Bronchial epithelial cell (primary cell): Measurements from ENCODE around the gene WDCP. TPM values are rescaled to one million over a fixed set of nuclear protein-coding genes. Genes with fewer than 3 reads are reported as not detected.

ENCODE experiments used
- DNase-seq: peaks from one replicate; pipeline ENCODE4 v3.0.0-alpha.2; 2010; ENCODE audit warnings: low read depth
- FAIRE-seq: peaks from 2 replicates; lab custom pipeline; 2011; peaks lifted over from hg19 to GRCh38; lab: Jason Lieb, UNC
- H3K27me3 ChIP-seq: 2 replicates; pipeline ENCODE4 v1.5.1; 2011; ENCODE audit warnings: low read length; ENCODE audit not compliant: control insufficient read depth, insufficient read depth
- H3K36me3 ChIP-seq: 2 replicates; pipeline ENCODE4 v1.5.1; 2011; ENCODE audit warnings: low read length; ENCODE audit not compliant: control insufficient read depth, insufficient read depth
- H3K4me3 ChIP-seq: 2 replicates; pipeline ENCODE4 v1.5.1; 2011; ENCODE audit warnings: mild to moderate bottlenecking, low read depth, low read length, control low read depth
- total RNA-seq: library from RNA; depleted of rRNA; stranded (reverse); fragments of >200 nt; gene quantifications from 2 replicates; pipeline ENCODE4 v1.2.1, GENCODE V29; 2014
- TF ChIP-seq, protein P1 (sequence below): IDR thresholded peaks from 2 replicates; pipeline ENCODE4 v1.5.1; 2011; ENCODE audit warnings: mild to moderate bottlenecking, moderate library complexity, low read length, control low read depth, inconsistent platforms; ENCODE audit not compliant: insufficient read depth, severe bottlenecking

The WDCP gene
- total RNA-seq, 1 donor from 2014 or later: 7.1 TPM

DNA sequence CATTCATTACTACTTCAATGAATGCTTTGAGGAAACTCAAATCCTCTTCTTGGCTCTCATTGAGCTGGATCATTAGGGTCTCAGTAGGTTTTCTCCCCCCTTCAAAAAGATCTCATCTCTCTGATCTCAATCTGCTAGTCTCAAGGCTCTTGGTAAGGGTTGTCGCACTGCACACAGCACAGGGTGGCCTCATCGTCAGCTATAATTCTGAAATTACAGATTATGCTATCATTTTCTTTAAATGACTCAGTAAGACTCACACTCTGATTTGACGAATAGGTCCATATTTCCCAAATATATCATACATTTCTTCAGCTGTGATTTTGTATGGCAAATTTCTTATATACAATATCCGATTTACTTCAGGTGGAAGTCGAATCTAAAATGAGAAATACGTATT lies 26.6 kb upstream of the WDCP start:
- FAIRE-seq (no peak), DNase-seq (no peak)
- Histone ChIP-seq H3K4me3 (no peak overlapping the region), H3K36me3 (peaks cover 11% of the 10 kb centered on the region), H3K27me3 (no peaks in the 10 kb centered on the region)
- TF ChIP-seq, protein P1, sequence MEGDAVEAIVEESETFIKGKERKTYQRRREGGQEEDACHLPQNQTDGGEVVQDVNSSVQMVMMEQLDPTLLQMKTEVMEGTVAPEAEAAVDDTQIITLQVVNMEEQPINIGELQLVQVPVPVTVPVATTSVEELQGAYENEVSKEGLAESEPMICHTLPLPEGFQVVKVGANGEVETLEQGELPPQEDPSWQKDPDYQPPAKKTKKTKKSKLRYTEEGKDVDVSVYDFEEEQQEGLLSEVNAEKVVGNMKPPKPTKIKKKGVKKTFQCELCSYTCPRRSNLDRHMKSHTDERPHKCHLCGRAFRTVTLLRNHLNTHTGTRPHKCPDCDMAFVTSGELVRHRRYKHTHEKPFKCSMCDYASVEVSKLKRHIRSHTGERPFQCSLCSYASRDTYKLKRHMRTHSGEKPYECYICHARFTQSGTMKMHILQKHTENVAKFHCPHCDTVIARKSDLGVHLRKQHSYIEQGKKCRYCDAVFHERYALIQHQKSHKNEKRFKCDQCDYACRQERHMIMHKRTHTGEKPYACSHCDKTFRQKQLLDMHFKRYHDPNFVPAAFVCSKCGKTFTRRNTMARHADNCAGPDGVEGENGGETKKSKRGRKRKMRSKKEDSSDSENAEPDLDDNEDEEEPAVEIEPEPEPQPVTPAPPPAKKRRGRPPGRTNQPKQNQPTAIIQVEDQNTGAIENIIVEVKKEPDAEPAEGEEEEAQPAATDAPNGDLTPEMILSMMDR: no peak

DNA sequence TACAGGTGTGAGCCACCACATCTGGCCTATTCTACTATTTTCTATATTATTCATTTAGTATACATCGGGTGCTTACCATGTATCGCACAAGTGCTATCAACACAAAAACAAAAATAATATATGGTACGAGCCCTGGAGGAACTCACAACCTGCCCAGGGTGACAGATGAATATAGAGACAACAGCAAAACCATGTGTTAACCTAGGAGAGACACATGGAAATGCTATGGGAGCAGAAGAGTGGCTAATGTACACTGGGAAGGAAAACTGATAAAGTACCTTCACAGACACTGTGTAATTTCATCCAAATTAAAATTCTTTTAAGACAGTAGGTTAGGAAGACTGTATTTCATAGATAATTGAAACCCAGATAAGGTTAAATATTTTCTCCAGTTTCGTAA lies 25.1 kb upstream of the WDCP start:
- no peak for FAIRE-seq
- no peak overlapping the region for H3K4me3 ChIP-seq
- peaks cover 14% of the 10 kb centered on the region for H3K36me3 ChIP-seq
- TF ChIP-seq, protein P1: no peak
- H3K27me3 ChIP-seq: no peaks in the 10 kb centered on the region
- DNase-seq: no peak

DNA sequence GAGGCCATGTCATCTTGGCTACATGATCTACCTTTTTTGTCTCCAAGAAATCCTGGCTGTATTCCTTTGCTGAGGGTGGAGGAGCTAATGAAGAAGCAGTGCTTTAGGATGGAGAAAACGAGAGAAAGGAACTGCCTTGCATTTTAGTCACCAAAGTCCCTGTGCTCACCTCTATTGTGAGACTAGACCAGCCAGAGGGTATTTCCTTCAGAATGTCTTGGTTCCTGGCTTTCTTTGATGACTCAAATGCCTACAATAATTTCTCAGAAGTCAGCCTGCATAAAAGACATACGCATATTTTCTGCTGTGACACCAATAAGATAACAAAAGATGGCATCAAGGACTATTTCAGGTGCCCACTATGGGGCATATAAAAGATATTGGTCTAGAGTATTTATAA lies 18.1 kb upstream of the WDCP start:
- TF ChIP-seq, protein P1: no peak
- FAIRE-seq (no peak), DNase-seq (no peak)
- no peaks in the 10 kb centered on the region for H3K27me3 ChIP-seq
- no peak overlapping the region for H3K4me3 ChIP-seq
- peaks cover 10% of the 10 kb centered on the region for H3K36me3 ChIP-seq

DNA sequence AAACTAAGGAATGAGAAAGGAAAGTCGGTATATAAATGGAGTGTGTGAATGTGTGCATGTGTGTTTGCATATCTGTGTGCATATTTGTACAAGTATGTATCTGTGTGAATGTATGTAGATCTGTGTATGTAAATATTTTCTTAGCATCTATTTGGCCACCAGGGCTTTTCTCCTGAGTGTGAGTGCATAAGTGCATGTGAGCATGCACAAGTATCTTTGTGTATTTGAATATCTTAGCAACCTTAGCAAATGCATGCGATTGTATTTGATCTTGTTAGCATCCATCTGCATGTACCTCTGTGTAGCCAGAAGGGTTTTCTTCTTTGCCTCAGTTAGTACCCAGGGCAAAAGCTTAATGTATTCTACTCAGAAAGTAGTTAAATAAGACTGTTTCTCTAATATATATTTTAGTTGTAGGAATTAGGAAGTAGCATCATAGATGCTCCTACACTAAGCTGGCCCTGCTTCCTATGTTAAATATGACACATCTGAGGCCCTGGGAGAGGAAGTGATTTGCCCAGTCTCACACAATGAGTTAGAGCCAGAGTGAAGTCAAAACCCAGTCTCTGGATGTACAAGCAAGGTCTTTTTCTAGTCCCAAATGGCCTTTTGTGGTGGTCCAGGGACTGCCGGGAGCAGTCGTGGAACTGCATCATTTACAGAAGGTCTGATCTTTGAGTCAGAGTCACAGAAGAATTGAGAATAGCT lies 11.5 kb upstream of the WDCP start:
- Histone ChIP-seq H3K4me3 (no peak overlapping the region), H3K27me3 (no peaks in the 10 kb centered on the region), H3K36me3 (peaks cover 1% of the 10 kb centered on the region)
- FAIRE-seq (no peak), DNase-seq (no peak)
- TF ChIP-seq, protein P1: no peak

DNA sequence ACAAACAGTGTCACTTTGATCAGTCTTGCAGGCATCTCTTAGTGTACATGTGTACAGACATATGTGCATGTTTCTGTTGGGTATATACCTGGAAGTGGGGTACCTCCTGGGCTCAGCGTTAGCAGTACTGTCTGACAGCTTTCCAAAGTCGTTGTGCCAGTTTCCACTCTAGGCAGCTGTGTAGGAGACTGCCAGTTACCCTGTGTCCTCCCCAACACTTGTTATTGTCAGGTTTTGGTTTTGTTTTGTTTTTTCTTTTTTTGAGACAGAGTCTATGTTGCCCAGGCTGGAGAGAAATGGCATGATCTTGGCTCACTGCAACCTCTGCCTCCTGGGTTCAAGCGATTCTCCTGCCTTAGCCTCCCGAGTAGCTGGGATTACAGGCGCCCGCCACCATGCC lies 8.6 kb upstream of the WDCP start:
- H3K4me3 ChIP-seq: no peak overlapping the region
- DNase-seq (no peak), FAIRE-seq (no peak)
- no peaks in the 10 kb centered on the region for H3K27me3 ChIP-seq
- TF ChIP-seq, protein P1: no peak
- H3K36me3 ChIP-seq: no peaks in the 10 kb centered on the region

DNA sequence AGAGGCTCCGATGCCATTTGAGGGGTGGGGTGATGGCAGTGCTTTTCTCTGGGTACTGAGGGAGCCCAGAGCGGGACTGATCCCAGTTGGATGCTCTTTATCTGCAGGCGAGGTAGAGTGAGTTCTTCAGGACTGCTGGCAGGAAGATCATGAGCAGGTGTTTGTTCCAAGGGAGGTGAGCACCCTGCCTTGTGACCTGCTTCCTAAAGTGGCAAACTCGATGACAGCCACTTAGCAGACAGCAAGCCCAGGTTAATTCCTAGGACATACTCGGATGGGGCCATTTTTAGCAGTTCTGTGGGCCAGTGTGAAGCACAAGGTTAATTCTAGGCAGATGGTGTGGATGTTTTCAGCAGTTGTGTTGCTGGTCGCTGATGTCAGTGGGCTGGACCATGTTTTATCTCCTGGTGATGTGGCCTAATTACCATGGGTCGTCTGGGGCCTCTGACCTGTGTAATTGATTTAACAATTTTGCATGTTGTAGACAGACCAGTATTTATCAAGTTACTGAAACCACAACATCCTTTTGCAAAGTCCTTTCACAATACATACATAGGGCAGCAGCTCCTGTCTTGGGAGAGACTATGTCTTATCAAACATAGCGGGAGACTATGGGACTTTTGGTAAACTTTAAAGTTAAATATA lies 7.3 kb upstream of the WDCP start:
- TF ChIP-seq, protein P1: no peak
- DNase-seq: no peak
- no peaks in the 10 kb centered on the region for H3K27me3 ChIP-seq
- no peak for FAIRE-seq
- H3K36me3 ChIP-seq: no peaks in the 10 kb centered on the region
- H3K4me3 ChIP-seq: no peak overlapping the region
